Fibroblast of lung (primary cell): ENCODE data around the gene ARMC9.

Source experiments
- EZH2 ChIP-seq: IDR thresholded peaks from 2 replicates; pipeline ENCODE4 v1.5.1; 2012; ENCODE audit warnings: low read length, control low read depth, mild to moderate bottlenecking; ENCODE audit errors: missing control alignments
- TF ChIP-seq, protein P1 (sequence below), 2 donors: IDR thresholded peaks in 1 of 2; conservative IDR thresholded peaks in 1 of 2; 1 replicate in 1 of 2; 2 replicates in 1 of 2; pipeline ENCODE4 v1.5.1; 2011 to 2012; ENCODE audit warnings: low read length in 2 of 2, control low read depth in 1 of 2, inconsistent platforms in 1 of 2, low read depth in 1 of 2, mild to moderate bottlenecking in 1 of 2

DNA sequence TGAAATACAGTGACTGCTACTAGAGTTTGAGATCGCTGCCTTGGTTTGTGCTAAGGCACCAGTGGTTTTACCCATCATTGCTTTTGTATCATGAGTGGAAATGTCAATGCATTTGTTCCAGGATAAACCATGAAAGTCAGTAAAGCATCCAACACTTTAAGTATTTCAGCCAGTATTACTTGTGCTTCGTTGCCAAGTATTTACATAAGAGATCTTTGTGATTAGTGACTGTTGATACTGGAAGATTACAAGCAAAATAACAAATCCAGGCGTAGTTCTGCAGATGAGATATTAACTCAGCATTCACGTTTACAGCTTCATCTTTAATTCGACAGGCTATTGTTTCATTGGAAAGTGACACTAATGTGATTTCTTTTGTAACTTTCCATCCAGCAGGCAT, 106.8 kb downstream of the ARMC9 start:
- TF ChIP-seq EZH2: no peak
- TF ChIP-seq, protein P1, sequence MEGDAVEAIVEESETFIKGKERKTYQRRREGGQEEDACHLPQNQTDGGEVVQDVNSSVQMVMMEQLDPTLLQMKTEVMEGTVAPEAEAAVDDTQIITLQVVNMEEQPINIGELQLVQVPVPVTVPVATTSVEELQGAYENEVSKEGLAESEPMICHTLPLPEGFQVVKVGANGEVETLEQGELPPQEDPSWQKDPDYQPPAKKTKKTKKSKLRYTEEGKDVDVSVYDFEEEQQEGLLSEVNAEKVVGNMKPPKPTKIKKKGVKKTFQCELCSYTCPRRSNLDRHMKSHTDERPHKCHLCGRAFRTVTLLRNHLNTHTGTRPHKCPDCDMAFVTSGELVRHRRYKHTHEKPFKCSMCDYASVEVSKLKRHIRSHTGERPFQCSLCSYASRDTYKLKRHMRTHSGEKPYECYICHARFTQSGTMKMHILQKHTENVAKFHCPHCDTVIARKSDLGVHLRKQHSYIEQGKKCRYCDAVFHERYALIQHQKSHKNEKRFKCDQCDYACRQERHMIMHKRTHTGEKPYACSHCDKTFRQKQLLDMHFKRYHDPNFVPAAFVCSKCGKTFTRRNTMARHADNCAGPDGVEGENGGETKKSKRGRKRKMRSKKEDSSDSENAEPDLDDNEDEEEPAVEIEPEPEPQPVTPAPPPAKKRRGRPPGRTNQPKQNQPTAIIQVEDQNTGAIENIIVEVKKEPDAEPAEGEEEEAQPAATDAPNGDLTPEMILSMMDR (conservative IDR thresholded peaks at IDR 0.05 in 1 of 2, IDR thresholded peaks at IDR 0.05 in 1 of 2; ENCODE audit: low read depth in 1 of 2, low read length in 2 of 2): no peak
